K562 (cell line): ENCODE results near the gene NTRK1. TPM values are rescaled to one million over a fixed set of nuclear protein-coding genes. Genes with fewer than 3 reads are reported as not detected.

Experiments
- ARID3B ChIP-seq: fragments of 250-450 bp; sonication (Bioruptor Pico); IDR thresholded peaks from 2 replicates; pipeline ENCODE4 v1.4.0; 2020; ENCODE audit warnings: borderline replicate concordance
- DACH1 ChIP-seq: fragments of 450-650 bp; IDR thresholded peaks from 2 replicates; pipeline ENCODE4 v1.6.1; 2018; ENCODE audit not compliant: partially characterized antibody
- DLX4 ChIP-seq: fragments of 250-450 bp; sonication (Bioruptor Pico); IDR thresholded peaks from 2 replicates; pipeline ENCODE4 v1.6.1; 2021; ENCODE audit warnings: mild to moderate bottlenecking
- ELF1 ChIP-seq: fragments of 200-800 bp; sonication (Bioruptor generic); IDR thresholded peaks from 2 replicates; pipeline ENCODE4 v1.6.1; 2016; ENCODE audit warnings: missing genetic modification characterization, missing compliant biosample characterization
- ELK1 ChIP-seq: sonication (generic); formaldehyde crosslinking; IDR thresholded peaks from 2 replicates; pipeline ENCODE4 v1.8.1; 2022; ENCODE audit warnings: missing genetic modification reagents
- ERF ChIP-seq: fragments of 450-650 bp; formaldehyde crosslinking; IDR thresholded peaks from 2 replicates; pipeline ENCODE4 v1.4.0; 2020; ENCODE audit warnings: mild to moderate bottlenecking, mixed read lengths
- ETS1 ChIP-seq: conservative IDR thresholded peaks from 2 replicates; pipeline ENCODE4 v1.6.1; 2011; ENCODE audit warnings: low read depth, mild to moderate bottlenecking, low read length; ENCODE audit not compliant: control insufficient read depth
- FUS ChIP-seq: fragments of 200-400 bp; formaldehyde crosslinking; optimal IDR thresholded peaks from 2 replicates; pipeline ENCODE3; 2017; ENCODE audit warnings: low read depth, low read length
- KDM1A ChIP-seq, 2 experiments: fragments of 450-650 bp; IDR thresholded peaks; 2 replicates each; pipeline ENCODE4 v1.6.1; 2016; ENCODE audit warnings: mild to moderate bottlenecking in 2 of 2
- MEIS2 ChIP-seq: fragments of 450-650 bp; IDR thresholded peaks from 2 replicates; pipeline ENCODE4 v1.6.1; 2014; ENCODE audit warnings: mild to moderate bottlenecking; ENCODE audit not compliant: partially characterized antibody
- MYC ChIP-seq, 2 experiments: fragments of 250-450 bp in 1 of 2; sonication (Bioruptor Pico) in 1 of 2; IDR thresholded peaks; 2 replicates each; pipeline versions ENCODE4 v1.5.1 to v1.6.1; 2012 to 2021; ENCODE audit warnings: low read depth in 2 of 2, borderline replicate concordance in 1 of 2, improper control_type of control experiment in 1 of 2, low read length in 1 of 2, mild to moderate bottlenecking in 1 of 2, moderate library complexity in 1 of 2
- NFIC ChIP-seq: fragments of 450-650 bp; IDR thresholded peaks from 2 replicates; pipeline ENCODE4 v1.6.1; 2017; ENCODE audit warnings: mild to moderate bottlenecking, inconsistent platforms
- NRF1 ChIP-seq, 2 experiments: fragments of 450-650 bp; IDR thresholded peaks in 1 of 2; conservative IDR thresholded peaks in 1 of 2; 2 replicates each; pipeline ENCODE4 v1.6.1; 2014; ENCODE audit warnings: mild to moderate bottlenecking in 2 of 2
- RCOR1 ChIP-seq, 2 experiments: IDR thresholded peaks; 2 replicates each; pipeline ENCODE4 v1.6.1; 2012; ENCODE audit warnings: low read depth in 2 of 2, low read length in 2 of 2, borderline replicate concordance in 1 of 2, improper control_type of control experiment in 1 of 2
- SP1 ChIP-seq: sonication (generic); formaldehyde crosslinking; IDR thresholded peaks from 2 replicates; pipeline ENCODE4 v1.8.1; 2022; ENCODE audit warnings: mild to moderate bottlenecking, missing genetic modification reagents
- ZBTB17 ChIP-seq: fragments of 450-650 bp; formaldehyde crosslinking; IDR thresholded peaks from 2 replicates; pipeline ENCODE4 v1.4.0; 2020; ENCODE audit warnings: mild to moderate bottlenecking
- ZBTB33 ChIP-seq: sonication (generic); formaldehyde crosslinking; IDR thresholded peaks from 2 replicates; pipeline ENCODE4 v1.8.1; 2023; ENCODE audit warnings: mild to moderate bottlenecking, missing genetic modification reagents
- ZKSCAN3 ChIP-seq: fragments of 250-450 bp; sonication (Bioruptor Pico); IDR thresholded peaks from 2 replicates; pipeline ENCODE4 v1.4.0; 2020
- polyA plus RNA-seq, 8 experiments: library from polyadenylated mRNA; depleted of rRNA in 4 of 8; stranded (reverse) in 5 of 8; unstranded in 3 of 8; fragments of >200 nt; fragmentation: Nextera tagmentation in 2 of 8; fragmentation: Illumina TruSeq in 1 of 8; extraction: Ambion mirVana in 2 of 8; extraction: Trizol in 1 of 8; gene quantifications; 2 replicates each; pipeline versions ENCODE4 v1.2.1 to v1.2.3, GENCODE V29; 2011 to 2014; ENCODE audit warnings: inconsistent platforms in 1 of 8, missing spikeins in 1 of 8
- total RNA-seq, 7 experiments: library from RNA; depleted of rRNA in 6 of 7; stranded (reverse); fragments of >200 nt in 6 of 7; fragmentation: Illumina TruSeq in 2 of 7; extraction: Trizol in 2 of 7; gene quantifications; 2 replicates each; pipeline versions ENCODE4 v1.2.1 to v1.2.3, GENCODE V29; 2011 to 2021; ENCODE audit warnings: low replicate concordance in 1 of 7

NTRK1 gene
- total and polyA plus RNA-seq, 9 of the 15 experiments (the other 6 are each of a cell fraction or from before 2014, with no cell fraction given), result 0.46 to 30.0 (median 7.9) TPM

GRCh38 chr1:156899956-156900718 is 39.5 kb downstream of the NTRK1 start (continued):
- TF ChIP-seq NFIC (peak; percentile 67), ZKSCAN3 (CRISPR knock-in tag) (no peak), ZBTB33 (CRISPR knock-in tag) (no peak), ETS1 (0 out of 2 replicates have a peak, but pooled peaks have one; percentile 18), DACH1 (no peak), MYC (IDR thresholded peaks at IDR 0.05; ENCODE audit: low read depth, low read length) (no peak), MYC (CRISPR knock-in tag; IDR thresholded peaks at IDR 0.05; ENCODE audit: borderline replicate concordance, low read depth) (no peak), ZBTB17 (CRISPR knock-in tag) (no peak), NRF1 (conservative IDR thresholded peaks at IDR 0.05 in 1 of 2, IDR thresholded peaks at IDR 0.05 in 1 of 2) (peak; percentile 80 to 82), MEIS2 (peak; percentile 57), ERF (CRISPR knock-in tag) (no peak), RCOR1 (IDR thresholded peaks at IDR 0.05; ENCODE audit: borderline replicate concordance in 1 of 2, low read depth in 2 of 2, low read length in 2 of 2) (0 out of 4 replicates have a peak, but pooled peaks of 1 of the 2 experiments have one; percentile 5), KDM1A (IDR thresholded peaks at IDR 0.05) (peak in 1 of 2 experiments; percentile 21; a peak in 1 of 4 replicates), SP1 (CRISPR knock-in tag) (no peak), FUS (no peak), ELK1 (CRISPR knock-in tag) (no peak), ARID3B (CRISPR knock-in tag) (no peak), DLX4 (CRISPR knock-in tag) (no peak), ELF1 (tag) (no peak)
- TF ChIP-seq, all 486 proteins: peak for 10
